ENCODE data around the gene PNMA8A.

DNA sequence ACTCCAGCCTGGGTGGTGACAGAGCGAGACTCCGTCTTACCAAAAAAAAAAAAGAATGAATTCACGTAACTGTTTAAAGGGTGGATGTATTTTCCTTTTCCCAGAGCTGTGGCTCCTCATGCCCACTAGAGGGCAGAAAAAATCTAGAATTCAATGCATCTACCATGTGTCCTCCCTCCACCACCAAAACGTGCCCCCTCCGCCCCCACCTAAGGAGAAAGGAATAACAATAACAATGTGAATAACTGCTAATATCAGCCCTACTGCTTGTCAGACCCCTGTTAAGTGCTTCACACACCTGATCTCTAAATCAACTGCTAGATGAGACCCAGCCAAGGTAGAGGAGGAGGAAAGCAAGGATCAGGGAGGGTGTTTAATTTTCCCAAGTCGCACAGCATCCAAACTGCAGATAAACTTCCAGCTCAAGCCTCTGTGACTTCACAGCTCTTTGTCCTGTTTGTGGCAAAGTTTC, 44.6 kb upstream of the PNMA8A start:
- TF ChIP-seq, protein P1, sequence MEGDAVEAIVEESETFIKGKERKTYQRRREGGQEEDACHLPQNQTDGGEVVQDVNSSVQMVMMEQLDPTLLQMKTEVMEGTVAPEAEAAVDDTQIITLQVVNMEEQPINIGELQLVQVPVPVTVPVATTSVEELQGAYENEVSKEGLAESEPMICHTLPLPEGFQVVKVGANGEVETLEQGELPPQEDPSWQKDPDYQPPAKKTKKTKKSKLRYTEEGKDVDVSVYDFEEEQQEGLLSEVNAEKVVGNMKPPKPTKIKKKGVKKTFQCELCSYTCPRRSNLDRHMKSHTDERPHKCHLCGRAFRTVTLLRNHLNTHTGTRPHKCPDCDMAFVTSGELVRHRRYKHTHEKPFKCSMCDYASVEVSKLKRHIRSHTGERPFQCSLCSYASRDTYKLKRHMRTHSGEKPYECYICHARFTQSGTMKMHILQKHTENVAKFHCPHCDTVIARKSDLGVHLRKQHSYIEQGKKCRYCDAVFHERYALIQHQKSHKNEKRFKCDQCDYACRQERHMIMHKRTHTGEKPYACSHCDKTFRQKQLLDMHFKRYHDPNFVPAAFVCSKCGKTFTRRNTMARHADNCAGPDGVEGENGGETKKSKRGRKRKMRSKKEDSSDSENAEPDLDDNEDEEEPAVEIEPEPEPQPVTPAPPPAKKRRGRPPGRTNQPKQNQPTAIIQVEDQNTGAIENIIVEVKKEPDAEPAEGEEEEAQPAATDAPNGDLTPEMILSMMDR (IDR thresholded peaks at IDR 0.05 in 2 of 3, conservative IDR thresholded peaks at IDR 0.05 in 1 of 3; ENCODE audit: borderline replicate concordance in 1 of 3, insufficient read depth in 1 of 3, low read depth in 2 of 3, low read length in 2 of 3): peak; percentile 73 to 78 (median 77); a peak in 5 of 6 replicates
- no peak for TF ChIP-seq POLR2AphosphoS5 (IDR thresholded peaks at IDR 0.05; ENCODE audit: low read depth, low read length)
- TF ChIP-seq EZH2 (IDR thresholded peaks at IDR 0.05): no peak
- no peak for TF ChIP-seq JUND (IDR thresholded peaks at IDR 0.05)
- TF ChIP-seq, protein P2, sequence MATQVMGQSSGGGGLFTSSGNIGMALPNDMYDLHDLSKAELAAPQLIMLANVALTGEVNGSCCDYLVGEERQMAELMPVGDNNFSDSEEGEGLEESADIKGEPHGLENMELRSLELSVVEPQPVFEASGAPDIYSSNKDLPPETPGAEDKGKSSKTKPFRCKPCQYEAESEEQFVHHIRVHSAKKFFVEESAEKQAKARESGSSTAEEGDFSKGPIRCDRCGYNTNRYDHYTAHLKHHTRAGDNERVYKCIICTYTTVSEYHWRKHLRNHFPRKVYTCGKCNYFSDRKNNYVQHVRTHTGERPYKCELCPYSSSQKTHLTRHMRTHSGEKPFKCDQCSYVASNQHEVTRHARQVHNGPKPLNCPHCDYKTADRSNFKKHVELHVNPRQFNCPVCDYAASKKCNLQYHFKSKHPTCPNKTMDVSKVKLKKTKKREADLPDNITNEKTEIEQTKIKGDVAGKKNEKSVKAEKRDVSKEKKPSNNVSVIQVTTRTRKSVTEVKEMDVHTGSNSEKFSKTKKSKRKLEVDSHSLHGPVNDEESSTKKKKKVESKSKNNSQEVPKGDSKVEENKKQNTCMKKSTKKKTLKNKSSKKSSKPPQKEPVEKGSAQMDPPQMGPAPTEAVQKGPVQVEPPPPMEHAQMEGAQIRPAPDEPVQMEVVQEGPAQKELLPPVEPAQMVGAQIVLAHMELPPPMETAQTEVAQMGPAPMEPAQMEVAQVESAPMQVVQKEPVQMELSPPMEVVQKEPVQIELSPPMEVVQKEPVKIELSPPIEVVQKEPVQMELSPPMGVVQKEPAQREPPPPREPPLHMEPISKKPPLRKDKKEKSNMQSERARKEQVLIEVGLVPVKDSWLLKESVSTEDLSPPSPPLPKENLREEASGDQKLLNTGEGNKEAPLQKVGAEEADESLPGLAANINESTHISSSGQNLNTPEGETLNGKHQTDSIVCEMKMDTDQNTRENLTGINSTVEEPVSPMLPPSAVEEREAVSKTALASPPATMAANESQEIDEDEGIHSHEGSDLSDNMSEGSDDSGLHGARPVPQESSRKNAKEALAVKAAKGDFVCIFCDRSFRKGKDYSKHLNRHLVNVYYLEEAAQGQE (IDR thresholded peaks at IDR 0.05; ENCODE audit: low read depth): no peak
- TF ChIP-seq POLR2A (IDR thresholded peaks at IDR 0.05; ENCODE audit: borderline replicate concordance, extremely low read depth, insufficient read depth, insufficient read length): no peak
- no peak for TF ChIP-seq CEBPB (IDR thresholded peaks at IDR 0.05; ENCODE audit: low read depth)
- TF ChIP-seq FOSL1 (IDR thresholded peaks at IDR 0.05; ENCODE audit: low read depth): no peak
- TF ChIP-seq RAD21 (IDR thresholded peaks at IDR 0.05; ENCODE audit: low read depth): peak; percentile 65
- TF ChIP-seq SIN3A (IDR thresholded peaks at IDR 0.05; ENCODE audit: low read depth): no peak
- peak; percentile 42; the same call in 1 of the 2 replicates for TF ChIP-seq EGR1 (IDR thresholded peaks at IDR 0.05; ENCODE audit: low read depth)
- TF ChIP-seq EZH2phosphoT487 (IDR thresholded peaks at IDR 0.05; ENCODE audit: borderline replicate concordance): no peak
- TF ChIP-seq, protein P3, sequence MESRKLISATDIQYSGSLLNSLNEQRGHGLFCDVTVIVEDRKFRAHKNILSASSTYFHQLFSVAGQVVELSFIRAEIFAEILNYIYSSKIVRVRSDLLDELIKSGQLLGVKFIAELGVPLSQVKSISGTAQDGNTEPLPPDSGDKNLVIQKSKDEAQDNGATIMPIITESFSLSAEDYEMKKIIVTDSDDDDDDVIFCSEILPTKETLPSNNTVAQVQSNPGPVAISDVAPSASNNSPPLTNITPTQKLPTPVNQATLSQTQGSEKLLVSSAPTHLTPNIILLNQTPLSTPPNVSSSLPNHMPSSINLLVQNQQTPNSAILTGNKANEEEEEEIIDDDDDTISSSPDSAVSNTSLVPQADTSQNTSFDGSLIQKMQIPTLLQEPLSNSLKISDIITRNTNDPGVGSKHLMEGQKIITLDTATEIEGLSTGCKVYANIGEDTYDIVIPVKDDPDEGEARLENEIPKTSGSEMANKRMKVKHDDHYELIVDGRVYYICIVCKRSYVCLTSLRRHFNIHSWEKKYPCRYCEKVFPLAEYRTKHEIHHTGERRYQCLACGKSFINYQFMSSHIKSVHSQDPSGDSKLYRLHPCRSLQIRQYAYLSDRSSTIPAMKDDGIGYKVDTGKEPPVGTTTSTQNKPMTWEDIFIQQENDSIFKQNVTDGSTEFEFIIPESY (IDR thresholded peaks at IDR 0.05; ENCODE audit: extremely low read depth, insufficient replicate concordance, low read length): no peak
- TF ChIP-seq, protein P4, sequence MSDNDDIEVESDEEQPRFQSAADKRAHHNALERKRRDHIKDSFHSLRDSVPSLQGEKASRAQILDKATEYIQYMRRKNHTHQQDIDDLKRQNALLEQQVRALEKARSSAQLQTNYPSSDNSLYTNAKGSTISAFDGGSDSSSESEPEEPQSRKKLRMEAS (IDR thresholded peaks at IDR 0.05): peak; percentile 53; the same call in 1 of the 2 replicates
